HG02588 (cell line): ENCODE data around the gene CD101.

ENCODE experiments used
- ATAC-seq: cut with Tn5 transposase; IDR thresholded peaks from one replicate; pipeline ENCODE4 v1.9.1; 2021; ENCODE audit warnings: mild to moderate bottlenecking, moderate library complexity; ENCODE audit not compliant: unreplicated experiment

CD101 gene

GRCh38 chr1:116984406-116985160, 17.0 kb upstream of the CD101 start:
- ATAC-seq, result no peak

GRCh38 chr1:116986421-116987255, 14.9 kb upstream of the CD101 start:
- ATAC-seq, result no peak

- ATAC-seq, result no peak
Measured at GRCh38 chr1:116987256-116987555, 14.4 kb upstream of the CD101 start.

- no peak for ATAC-seq
Measured at GRCh38 chr1:116988248-116988647, 13.3 kb upstream of the CD101 start.

GRCh38 chr1:116988908-116989307, 12.7 kb upstream of the CD101 start:
- ATAC-seq, result no peak

GRCh38 chr1:116989835-116990234, 11.7 kb upstream of the CD101 start:
- ATAC-seq, result no peak

GRCh38 chr1:116990612-116991151, 10.9 kb upstream of the CD101 start:
- no peak for ATAC-seq

GRCh38 chr1:116991171-116991845, 10.3 kb upstream of the CD101 start:
- ATAC-seq, result no peak

GRCh38 chr1:116991918-116992317, 9.6 kb upstream of the CD101 start:
- no peak for ATAC-seq

GRCh38 chr1:116993286-116993685, 8.3 kb upstream of the CD101 start:
- ATAC-seq, result no peak

- no peak for ATAC-seq
Measured at GRCh38 chr1:116994411-116994810, 7.1 kb upstream of the CD101 start.

GRCh38 chr1:116997066-116997465, 4.5 kb upstream of the CD101 start:
- no peak for ATAC-seq

GRCh38 chr1:116997636-116998035, 3.9 kb upstream of the CD101 start:
- ATAC-seq, result no peak

- no peak for ATAC-seq
Measured at GRCh38 chr1:116999596-116999995, 2.0 kb upstream of the CD101 start.

GRCh38 chr1:117000142-117000541, 1.4 kb upstream of the CD101 start:
- ATAC-seq, result no peak

- ATAC-seq, result no peak
Measured at GRCh38 chr1:117003223-117003875, 1.8 kb downstream of the CD101 start.

GRCh38 chr1:117007719-117008013, 6.1 kb downstream of the CD101 start:
- no peak for ATAC-seq

- no peak for ATAC-seq
Measured at GRCh38 chr1:117008656-117009055, 7.1 kb downstream of the CD101 start.

GRCh38 chr1:117009132-117009531, 7.6 kb downstream of the CD101 start:
- ATAC-seq, result no peak

- no peak for ATAC-seq
Measured at GRCh38 chr1:117010310-117010969, 8.9 kb downstream of the CD101 start.

- no peak for ATAC-seq
Measured at GRCh38 chr1:117011334-117011733, 9.8 kb downstream of the CD101 start.
